SU-DHL-6 (cell line): ENCODE results near the gene MYBL2.
"Not testable (repeated sequence)": the region's sequence is repeated elsewhere in the genome, so short reads cannot be mapped to it uniquely, and the experiment has no call there.

ENCODE experiments used
- H2AFZ ChIP-seq: fragments of 200-600 bp; sonication (generic); 2 replicates; pipeline ENCODE4 v1.6.1; 2014; ENCODE audit warnings: low read depth, mild to moderate bottlenecking, moderate library complexity, mixed read lengths, antibody characterized with exemption, low read length; ENCODE audit not compliant: severe bottlenecking
- H3F3A ChIP-seq: fragments of 200-600 bp; shearing (Covaris generic); 2 replicates; pipeline ENCODE4 v1.6.0; 2016; ENCODE audit warnings: antibody characterized with exemption, mild to moderate bottlenecking; ENCODE audit not compliant: insufficient read depth
- H3K27ac ChIP-seq: fragments of 200-600 bp; sonication (generic); 2 replicates; pipeline ENCODE4 v1.5.1; 2016; ENCODE audit warnings: low read depth, mild to moderate bottlenecking, low read length, moderate library complexity, mixed read lengths
- H3K27me3 ChIP-seq: fragments of 200-600 bp; sonication (generic), shearing (Covaris generic); 2 replicates; pipeline ENCODE4 v1.6.0; 2014; ENCODE audit warnings: mild to moderate bottlenecking, low read length
- H3K36me3 ChIP-seq: fragments of 200-600 bp; sonication (generic); 2 replicates; pipeline ENCODE4 v1.6.1; 2014; ENCODE audit warnings: mild to moderate bottlenecking, low read length, mixed read lengths
- H3K4me2 ChIP-seq: fragments of 300-600, 200-600 bp; shearing (Covaris generic), sonication (generic); 2 replicates; pipeline ENCODE4 v1.6.0; 2014; ENCODE audit warnings: low read length, low read depth, mild to moderate bottlenecking; ENCODE audit not compliant: poor library complexity, severe bottlenecking
- H3K4me3 ChIP-seq: fragments of 200-600 bp; sonication (generic); 2 replicates; pipeline ENCODE4 v1.5.1; 2014; ENCODE audit warnings: antibody characterized with exemption, low read length, mild to moderate bottlenecking, mixed read lengths; ENCODE audit not compliant: insufficient read depth, poor library complexity, severe bottlenecking
- H3K79me2 ChIP-seq: fragments of 200-600 bp; sonication (generic); 2 replicates; pipeline ENCODE4 v1.6.1; 2014; ENCODE audit warnings: mild to moderate bottlenecking, low read length, moderate library complexity; ENCODE audit not compliant: insufficient read depth
- H3K9ac ChIP-seq: fragments of 200-600 bp; sonication (generic); 2 replicates; pipeline ENCODE4 v1.7.0; 2014; ENCODE audit warnings: mild to moderate bottlenecking, low read length
- H3K9me2 ChIP-seq: fragments of 200-600 bp; sonication (generic); replicated peaks from 2 replicates; pipeline ENCODE4 v1.6.1; 2014; ENCODE audit warnings: low read length; ENCODE audit not compliant: insufficient read depth
- H3K9me3 ChIP-seq: fragments of 200-600 bp; sonication (generic); 2 replicates; pipeline ENCODE4 v1.6.1; 2014; ENCODE audit warnings: low read length, mixed read lengths; ENCODE audit not compliant: insufficient read depth
- H4K20me1 ChIP-seq: fragments of 200-600 bp; sonication (generic); 2 replicates; pipeline ENCODE4 v1.6.1; 2014; ENCODE audit warnings: low read depth, mild to moderate bottlenecking, antibody characterized with exemption, low read length, moderate library complexity, mixed read lengths
- CTCF ChIP-seq: fragments of 200-600 bp; sonication (generic); IDR thresholded peaks from one replicate; pipeline ENCODE4 v1.5.1; 2017; ENCODE audit warnings: antibody characterized with exemption, mild to moderate bottlenecking, low read length, moderate library complexity; ENCODE audit not compliant: insufficient read depth, poor library complexity, severe bottlenecking
- EZH2phosphoT487 ChIP-seq: fragments of 200-600 bp; sonication (generic), shearing (Covaris generic); conservative IDR thresholded peaks from 2 replicates; pipeline ENCODE4 v1.6.1; 2018; ENCODE audit warnings: mild to moderate bottlenecking, antibody characterized with exemption, low read length, moderate library complexity, mixed read lengths

MYBL2 gene

DNA sequence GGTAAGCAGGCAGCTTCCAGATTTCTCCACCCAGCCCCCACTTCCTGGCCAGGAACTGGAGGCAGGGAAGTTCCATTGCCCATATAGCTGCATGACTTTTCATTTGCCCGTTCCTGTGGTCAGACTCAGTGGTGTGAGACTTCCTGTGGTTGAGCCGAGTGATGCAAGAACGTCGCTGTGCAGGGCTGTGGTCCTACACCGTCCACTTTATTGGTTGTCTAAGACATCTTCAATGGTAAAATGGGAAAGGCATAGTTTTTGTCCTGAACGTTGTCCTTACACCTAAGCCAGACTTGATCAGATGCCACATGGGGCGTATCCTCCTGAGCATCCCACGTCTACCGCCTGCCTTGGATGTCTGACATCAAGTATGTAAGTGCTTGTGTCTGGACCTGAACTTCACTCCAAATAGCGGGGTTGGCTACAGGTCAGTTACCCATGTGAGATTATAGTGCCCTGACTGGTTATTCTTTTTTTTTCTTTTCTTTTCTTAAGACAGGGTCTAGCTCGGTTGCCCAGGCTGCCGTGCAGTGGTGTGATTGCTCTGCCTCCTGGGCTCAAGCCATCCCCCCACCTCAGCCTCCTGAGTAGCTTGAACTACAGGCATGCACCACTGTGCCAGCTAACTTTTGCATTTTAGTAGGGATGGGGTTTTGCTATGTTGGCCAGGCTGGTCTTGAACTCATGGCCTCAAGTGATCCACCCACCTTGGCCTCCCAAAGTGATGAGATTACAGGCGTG, 85.8 kb downstream of the MYBL2 start:
- no peaks in the 10 kb centered on the region for H3F3A ChIP-seq
- H4K20me1 ChIP-seq = no peaks in the 10 kb centered on the region
- H3K9ac ChIP-seq = no peak overlapping the region
- no peak overlapping the region for H3K27ac ChIP-seq
- H3K79me2 ChIP-seq = no peaks in the 10 kb centered on the region
- no peak overlapping the region for H3K4me3 ChIP-seq
- H2AFZ ChIP-seq = no peak overlapping the region
- TF ChIP-seq CTCF (no peak), EZH2phosphoT487 (no peak)
- H3K36me3 ChIP-seq = no peaks in the 10 kb centered on the region
- H3K27me3 ChIP-seq = no peaks in the 10 kb centered on the region
- no peak overlapping the region for H3K4me2 ChIP-seq
- H3K9me2 ChIP-seq = no peaks in the 10 kb centered on the region
- no peaks in the 10 kb centered on the region for H3K9me3 ChIP-seq

DNA sequence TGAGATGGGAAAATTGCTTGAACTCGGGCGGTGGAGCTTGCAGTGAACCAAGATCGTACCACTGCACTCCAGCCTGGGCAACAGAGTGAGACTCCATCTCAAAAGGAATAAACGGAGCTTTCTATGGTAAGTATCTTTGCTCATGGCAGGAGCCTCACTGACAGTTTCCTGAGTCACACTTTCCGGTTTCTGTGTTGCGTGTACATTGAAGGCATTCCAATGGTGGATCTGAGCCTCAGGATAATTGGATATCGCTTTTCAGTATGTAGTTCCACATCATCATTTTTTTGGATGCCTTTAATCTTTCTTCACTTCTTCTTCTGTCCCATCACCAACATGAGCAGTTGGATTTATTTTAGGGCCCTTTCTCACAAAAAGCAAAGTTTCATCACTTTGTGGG, 88.5 kb downstream of the MYBL2 start:
- H2AFZ ChIP-seq = no peak overlapping the region
- TF ChIP-seq CTCF (no peak), EZH2phosphoT487 (no peak)

GRCh38 chr20:43755851-43756250, 88.9 kb downstream of the MYBL2 start:
- no peaks in the 10 kb centered on the region for H3K9me2 ChIP-seq
- no peak overlapping the region for H3K27ac ChIP-seq
- no peaks in the 10 kb centered on the region for H3K79me2 ChIP-seq
- H3K36me3 ChIP-seq = no peaks in the 10 kb centered on the region
- H3K4me2 ChIP-seq = no peak overlapping the region
- no peak for TF ChIP-seq EZH2phosphoT487
- no peak for TF ChIP-seq CTCF
- H3F3A ChIP-seq = no peaks in the 10 kb centered on the region
- H4K20me1 ChIP-seq = no peaks in the 10 kb centered on the region
- H3K4me3 ChIP-seq = no peak overlapping the region
- H3K27me3 ChIP-seq = no peaks in the 10 kb centered on the region
- no peak overlapping the region for H3K9ac ChIP-seq
- H2AFZ ChIP-seq = no peak overlapping the region
- H3K9me3 ChIP-seq = no peaks in the 10 kb centered on the region

More for the DNA sequence above, 88.5 kb downstream of the MYBL2 start:
- Histone ChIP-seq H3K9me3 (no peaks in the 10 kb centered on the region), H3K79me2 (no peaks in the 10 kb centered on the region), H3K9ac (no peak overlapping the region), H3F3A (no peaks in the 10 kb centered on the region), H3K36me3 (no peaks in the 10 kb centered on the region), H3K27me3 (no peaks in the 10 kb centered on the region), H3K27ac (no peak overlapping the region), H3K4me3 (no peak overlapping the region), H4K20me1 (no peaks in the 10 kb centered on the region), H3K9me2 (no peaks in the 10 kb centered on the region), H3K4me2 (no peak overlapping the region)

GRCh38 chr20:43757888-43758287, 91.0 kb downstream of the MYBL2 start:
- H3K27me3 ChIP-seq, H3K9ac ChIP-seq, H3K36me3 ChIP-seq, H3K9me3 ChIP-seq, H3K4me3 ChIP-seq, H3K4me2 ChIP-seq, H3K27ac ChIP-seq, H2AFZ ChIP-seq, H3K79me2 ChIP-seq, H4K20me1 ChIP-seq, H3F3A ChIP-seq, H3K9me2 ChIP-seq: not testable (repeated sequence)
